OCI-M1 (cell line): ENCODE results near the gene MAP2K4.

Experiments
- DNase-seq: peaks from one replicate; lab custom pipeline; 2025; lab: John Stamatoyannopoulos, UW

Gene MAP2K4

DNA sequence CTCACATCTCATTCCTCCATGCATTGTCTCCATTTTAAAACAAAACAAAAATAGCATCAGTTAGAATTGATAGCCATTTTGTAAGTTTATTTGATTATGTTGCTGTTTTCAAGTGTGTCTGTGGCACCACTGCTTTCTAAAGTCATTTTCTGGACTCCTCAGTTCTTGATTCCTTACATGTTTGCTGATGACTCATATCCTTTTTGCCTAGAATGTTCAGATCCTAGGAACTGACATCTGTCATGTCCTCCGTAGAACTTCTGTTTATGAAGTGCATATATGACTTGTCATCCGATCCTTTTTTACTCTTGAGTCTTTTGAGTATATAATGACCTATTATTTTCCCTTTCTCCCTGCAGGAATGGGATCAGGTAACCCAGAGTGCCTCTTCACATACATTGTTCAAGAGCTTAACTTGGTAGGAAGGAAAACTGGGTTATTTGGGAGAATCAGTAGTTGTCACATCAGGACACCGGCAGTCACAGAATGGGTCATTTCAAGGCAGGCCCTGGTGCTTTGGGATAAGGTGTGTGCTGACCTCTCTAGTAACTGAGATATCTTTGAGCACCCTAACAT, 69.2 kb downstream of the MAP2K4 start:
- peak; percentile 7 for DNase-seq

DNA sequence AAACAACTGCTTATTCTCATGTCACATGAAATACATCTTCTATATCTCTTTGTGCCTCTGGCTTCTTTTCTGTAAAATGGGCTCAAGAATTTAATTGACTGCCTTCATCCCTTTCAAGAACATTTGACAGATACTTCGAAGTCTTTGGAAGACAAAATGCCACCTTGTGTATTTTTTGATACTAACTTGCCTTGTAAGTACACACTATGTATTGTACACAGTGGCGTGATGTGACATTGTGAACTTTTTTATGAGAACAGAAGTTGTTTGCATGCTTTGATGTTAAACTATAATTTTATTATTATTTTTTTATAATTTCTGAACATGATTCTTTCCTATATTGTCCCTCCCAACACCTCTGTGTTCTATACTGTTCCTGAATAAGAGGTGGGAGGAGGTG, 73.7 kb downstream of the MAP2K4 start:
- DNase-seq = no peak

DNA sequence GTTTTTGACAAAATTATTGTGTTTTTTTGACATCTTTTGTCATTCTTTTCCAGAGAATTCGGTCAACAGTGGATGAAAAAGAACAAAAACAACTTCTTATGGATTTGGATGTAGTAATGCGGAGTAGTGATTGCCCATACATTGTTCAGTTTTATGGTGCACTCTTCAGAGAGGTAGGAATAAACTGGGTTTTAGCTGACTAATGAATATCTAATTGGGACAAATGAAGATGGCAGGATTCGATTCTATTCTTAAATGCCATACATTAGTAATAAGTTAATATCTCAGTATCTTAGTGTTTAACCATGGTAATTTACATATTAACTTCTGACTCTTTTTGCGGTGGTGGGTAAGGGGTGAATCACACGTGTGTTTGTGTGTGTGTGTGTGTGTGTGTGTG, 74.8 kb downstream of the MAP2K4 start:
- DNase-seq = no peak

DNA sequence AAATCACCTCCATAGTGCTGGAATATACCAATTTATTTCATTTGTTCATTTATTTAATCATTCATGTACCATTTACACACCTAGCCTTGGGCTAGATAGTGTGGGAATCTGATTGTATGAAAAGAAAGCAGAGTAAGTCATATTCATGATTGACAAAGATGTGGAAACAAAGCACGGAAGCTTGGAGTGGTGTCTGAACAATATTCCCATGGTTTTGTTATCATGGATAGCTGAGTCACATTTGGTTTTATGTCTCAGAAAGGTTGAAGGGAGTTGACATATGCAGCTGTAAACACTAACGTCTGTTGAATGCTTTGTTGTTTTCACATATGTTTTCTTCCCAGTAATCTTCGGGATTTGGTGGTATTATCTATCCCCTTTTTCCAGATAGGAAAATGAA, 76.6 kb downstream of the MAP2K4 start:
- no peak for DNase-seq

DNA sequence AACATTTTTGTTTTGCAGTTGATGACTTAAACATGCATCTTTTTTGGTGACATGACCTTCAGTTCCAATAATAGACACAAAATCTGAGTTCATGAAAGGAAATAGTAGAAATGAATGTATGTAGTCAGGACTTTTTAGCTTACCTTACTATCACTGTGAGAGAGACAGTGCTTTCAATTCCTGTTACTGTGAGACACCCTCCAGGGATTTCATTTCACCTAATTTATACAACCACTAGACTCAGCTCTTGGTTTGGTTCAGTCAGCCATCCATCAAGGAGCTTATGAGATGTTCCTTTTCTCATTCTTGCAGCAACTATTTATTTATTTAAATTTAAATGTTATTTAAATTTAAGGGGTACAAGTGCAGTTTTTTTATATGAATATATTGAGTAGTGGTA, 77.9 kb downstream of the MAP2K4 start:
- no peak for DNase-seq

DNA sequence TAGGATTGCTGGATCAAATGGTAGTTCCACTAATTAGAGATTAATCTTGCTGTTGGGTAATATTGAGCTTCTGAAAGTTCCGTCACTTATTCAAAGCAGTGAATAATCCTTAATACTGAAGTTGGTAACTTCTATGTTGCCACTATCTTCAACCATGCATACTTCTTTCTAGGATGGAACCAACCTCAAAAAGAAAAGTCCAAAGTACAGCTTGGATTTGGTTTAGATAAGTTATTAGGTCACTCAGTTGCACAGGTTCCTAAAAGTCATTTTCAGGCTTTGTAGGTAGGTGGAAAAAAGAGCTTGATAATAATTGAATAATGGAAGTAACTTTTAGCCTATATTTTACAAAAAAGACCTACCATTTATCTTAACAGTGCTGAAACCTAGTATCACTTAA, 78.7 kb downstream of the MAP2K4 start:
- DNase-seq = no peak

DNA sequence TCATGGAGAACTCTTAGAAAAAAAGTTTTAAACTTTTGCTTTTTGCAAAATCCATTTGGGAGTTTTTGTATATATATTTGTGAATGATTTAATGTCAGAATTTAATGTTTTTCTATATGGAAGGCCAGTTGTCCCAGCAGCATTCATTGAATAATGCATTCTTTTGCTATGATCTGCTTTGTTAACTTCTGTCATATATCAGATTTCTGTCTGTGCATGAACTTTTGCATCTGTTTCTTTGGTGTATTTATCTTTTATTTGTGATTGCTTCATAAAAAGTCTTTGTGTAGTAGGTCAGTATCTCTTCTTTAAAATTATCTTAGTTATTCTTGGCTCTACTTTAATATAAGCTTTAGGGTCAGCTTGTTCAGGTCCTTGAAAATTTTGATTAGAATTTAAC, 84.2 kb downstream of the MAP2K4 start:
- no peak for DNase-seq

DNA sequence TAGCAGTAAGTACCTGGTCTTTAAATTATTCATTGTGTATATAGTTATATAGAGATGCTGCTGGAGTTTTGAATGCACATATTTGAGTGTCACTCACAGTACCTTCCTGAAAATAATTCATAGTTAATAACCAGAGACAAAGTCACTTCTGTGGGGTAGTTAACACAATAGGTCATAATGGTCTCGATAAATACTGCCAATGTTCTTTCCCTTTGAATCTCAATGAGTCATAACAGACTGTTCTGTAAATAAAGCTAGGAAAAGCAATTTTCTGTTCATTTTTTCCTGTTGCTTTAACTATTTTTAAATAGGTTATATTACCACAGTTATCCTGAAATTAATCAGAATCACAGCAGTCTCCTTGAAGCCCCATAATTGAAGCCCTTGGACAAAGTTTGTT, 87.2 kb downstream of the MAP2K4 start:
- DNase-seq = no peak

DNA sequence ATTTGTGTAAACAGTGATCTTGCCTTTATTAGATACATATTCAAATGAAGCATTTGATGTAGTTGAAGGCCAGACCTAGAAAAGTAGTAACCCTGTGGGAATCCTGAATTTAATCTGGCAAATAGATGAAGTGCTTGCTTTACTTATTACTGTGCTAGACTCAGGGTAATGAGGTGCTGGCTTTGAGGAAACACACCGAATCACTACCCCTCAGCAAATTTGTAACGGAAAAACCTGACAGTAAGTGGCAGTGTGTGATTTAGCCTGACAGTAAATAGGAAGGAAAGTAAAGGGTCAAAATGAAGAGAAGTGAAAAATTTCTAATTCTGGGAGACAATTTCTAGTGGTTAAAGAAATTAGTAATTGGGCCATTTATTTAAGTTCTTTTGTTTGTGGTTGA, 90.2 kb downstream of the MAP2K4 start:
- no peak for DNase-seq

DNA sequence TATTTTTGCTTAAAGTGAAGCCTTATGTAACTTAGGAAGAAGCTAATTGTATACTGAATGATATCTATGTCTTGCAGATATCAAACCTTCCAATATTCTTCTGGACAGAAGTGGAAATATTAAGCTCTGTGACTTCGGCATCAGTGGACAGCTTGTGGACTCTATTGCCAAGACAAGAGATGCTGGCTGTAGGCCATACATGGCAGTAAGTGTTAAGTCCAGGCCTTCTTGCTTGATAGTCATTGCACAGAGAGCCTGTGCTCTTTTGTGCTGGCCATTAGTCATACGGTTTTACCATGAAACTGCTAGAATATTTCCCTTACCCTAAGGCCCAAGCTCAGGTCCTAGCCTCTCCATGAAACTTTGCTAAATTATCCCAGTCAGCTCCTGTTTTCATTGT, 92.5 kb downstream of the MAP2K4 start:
- no peak for DNase-seq

DNA sequence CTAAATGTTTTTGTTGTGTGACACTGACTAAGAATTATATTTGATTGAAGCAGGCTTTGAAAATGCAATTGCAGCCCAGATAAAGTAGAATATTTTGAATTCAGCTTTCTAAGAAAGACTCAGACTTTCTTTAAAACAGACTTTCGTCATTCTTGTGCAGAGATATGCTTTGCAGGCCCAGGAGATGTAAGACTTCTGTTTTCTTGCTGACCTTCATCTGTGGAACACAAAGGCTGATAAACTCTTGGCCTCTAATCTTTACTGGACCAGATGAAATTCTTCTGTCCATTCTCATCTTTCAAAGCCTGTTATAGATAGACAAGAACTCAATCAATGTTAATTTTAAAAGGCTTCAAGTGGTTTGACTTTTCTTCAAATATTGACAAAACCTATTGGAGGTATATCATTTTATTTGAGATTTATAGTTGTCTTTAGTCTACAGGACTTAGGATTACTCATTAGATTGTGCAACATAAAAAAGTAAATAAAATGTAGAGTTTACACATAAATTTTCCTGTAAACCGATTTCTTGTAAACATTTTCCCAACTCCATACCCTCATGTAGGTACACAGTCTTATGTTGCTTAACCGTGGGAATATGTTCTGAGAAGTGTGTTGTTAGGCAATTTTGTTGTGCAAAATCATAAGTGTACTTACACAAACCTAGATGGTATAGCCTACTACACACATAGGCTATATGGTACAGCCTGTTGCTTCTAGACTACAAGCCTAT, 94.2 kb downstream of the MAP2K4 start:
- peak; percentile 64 for DNase-seq

DNA sequence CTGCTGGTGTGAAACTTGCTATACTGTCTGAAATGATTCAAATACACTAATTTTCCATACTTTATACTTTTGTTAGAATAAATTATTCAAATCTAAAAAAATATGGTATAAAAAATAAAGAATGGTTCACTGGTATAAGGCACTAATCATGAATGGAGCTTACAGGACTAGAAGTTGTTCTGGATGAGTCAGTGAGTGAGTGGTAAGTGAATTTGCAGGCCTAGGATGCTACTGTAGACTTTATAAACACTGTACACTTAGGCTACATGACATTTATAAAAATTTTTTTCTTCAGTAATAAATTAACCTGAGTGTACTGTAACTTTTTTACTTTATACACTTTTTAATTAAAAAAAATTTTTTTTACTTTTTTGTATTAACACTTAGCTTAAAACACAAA, 95.5 kb downstream of the MAP2K4 start:
- DNase-seq = no peak

DNA sequence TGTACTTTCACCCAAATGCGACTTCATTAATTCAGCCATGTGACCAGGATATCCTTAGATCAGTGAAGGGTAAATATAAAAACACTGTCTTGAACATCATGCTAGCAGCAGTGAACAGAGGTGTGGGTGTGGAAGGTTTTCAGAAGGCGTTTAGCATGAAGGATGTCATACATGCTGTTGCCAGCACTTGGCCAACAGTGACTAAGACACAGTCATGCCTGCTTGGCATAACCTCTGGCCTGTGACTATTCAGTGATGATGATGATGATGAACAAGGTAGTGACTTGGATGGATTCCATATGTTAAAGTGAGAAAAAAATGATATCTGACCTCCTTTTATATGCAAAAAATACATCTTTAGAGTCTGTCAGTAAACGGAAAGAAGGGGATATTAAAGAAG, 97.9 kb downstream of the MAP2K4 start:
- no peak for DNase-seq

DNA sequence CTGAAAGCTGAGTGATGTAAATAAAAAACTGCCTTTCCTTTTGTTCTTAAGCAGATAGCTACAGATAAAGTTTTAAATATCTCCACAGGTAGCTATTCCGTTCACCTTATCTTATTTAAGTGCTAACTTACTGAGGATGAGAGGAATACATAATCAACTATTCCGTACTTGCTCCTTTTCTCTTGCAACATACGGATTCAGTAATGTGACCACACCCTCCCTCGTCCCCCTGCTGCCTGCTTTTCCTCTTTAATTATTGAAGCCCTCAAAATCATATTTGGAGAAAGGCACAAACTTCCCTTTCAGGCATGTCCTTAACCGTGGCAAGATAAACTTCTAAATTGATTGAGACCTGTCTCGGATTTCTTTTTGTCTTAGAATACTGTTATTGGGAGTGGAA, 101.4 kb downstream of the MAP2K4 start:
- no peak for DNase-seq

DNA sequence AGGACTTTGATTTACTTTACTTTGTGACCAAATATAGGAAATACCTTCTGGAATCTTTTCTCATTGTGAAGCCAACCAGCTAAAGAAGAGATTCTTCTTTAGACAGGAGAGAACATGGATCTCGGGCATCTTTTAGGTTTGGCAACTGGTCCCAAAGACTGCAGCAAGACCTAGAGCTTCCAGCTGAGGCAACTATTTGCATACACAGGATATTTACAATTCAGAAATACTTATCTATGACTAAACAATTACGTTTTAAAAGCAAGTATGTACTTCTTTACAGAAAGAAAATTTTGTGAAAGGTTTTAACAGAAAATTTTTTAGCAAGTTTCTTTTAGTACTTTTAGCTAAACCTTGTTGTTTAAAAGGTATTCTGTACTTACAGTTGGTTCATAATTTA, 106.5 kb downstream of the MAP2K4 start:
- no peak for DNase-seq

DNA sequence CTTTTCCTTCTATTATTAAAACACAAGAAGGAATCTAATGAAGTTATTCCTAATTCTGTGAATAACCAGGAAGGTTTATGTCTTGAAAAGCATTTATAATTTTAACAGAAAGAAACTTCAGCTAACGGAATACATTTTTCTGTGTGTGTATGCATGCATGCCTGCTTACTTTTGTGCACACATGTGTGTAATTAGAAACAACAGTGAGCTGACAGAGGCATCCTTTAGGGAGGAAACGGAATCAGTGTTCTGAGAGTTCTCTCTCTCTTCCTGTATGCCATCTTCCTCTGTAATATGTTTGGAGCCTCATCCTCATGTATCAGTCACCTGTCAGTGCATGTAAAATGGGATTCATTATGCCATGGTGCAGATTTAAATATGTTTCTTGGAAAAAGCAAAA, 107.0 kb downstream of the MAP2K4 start:
- no peak for DNase-seq

DNA sequence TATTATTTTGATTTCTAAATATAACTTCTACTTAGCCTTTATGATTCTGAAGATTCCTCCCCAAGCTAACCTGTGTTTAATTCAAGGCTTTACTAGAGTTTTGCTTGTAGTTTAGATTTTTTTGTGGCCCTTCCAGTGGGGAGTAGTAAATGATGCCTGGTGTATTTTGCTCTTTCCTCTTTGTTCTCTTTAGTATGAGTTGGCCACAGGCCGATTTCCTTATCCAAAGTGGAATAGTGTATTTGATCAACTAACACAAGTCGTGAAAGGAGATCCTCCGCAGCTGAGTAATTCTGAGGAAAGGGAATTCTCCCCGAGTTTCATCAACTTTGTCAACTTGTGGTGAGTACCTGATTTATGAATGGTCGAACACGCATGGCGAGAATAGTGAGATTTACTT, 108.3 kb downstream of the MAP2K4 start:
- DNase-seq = no peak

DNA sequence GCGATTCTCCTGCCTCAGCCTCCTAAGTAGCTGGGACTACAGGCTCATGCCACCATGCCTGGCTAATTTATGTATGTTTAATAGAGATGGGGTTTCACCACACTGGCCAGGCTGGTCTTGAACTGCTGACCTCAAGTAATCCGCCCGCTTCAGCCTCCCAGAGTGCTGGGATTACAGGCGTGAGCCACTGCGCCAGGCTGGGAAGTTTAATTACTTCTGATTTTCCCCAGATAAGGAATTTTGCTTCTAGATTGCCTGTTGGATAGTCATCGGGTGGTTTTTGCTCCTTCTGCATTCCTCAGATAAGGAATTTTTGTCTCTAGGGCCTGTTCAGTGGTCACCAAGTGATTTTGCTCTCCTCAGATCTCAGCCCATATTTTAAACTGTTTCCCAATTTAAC, 112.5 kb downstream of the MAP2K4 start:
- peak; percentile 2 for DNase-seq

DNA sequence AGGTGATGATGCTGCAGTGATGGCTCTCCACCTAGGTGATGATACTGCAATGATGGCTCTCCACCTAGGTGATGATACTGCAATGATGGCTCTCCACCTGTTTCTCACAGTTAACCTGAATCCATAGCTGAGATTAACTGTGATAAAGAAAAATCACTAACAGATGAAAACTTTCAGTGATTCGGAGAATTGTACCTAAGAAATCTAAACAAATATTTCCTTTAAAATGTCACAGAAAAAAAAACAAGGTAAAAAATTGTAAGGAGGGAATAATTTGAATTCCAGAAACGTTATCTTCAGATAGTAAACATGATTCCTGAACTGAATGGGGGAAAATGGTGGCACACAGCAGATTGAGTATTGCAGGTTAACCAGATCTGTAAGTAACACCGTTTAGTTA, 113.4 kb downstream of the MAP2K4 start:
- DNase-seq = no peak

DNA sequence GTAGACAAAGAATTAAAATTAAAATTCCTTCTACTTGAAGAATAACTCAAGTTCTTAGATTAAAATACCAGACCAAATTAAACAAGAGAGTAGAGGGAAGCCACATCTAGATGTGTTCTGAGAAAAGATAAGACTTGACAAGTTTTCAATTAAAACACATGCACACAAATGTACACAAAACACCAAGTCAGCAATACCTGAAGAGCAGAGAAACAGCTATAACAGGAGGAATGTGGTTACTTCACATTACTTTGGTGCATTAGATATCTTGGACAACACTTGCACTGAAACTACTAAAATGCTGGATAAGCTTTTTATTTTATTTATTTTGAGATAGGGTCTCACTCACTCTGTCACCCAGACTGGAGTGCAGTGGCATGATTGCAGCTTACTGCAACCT, 113.9 kb downstream of the MAP2K4 start:
- DNase-seq = no peak

DNA sequence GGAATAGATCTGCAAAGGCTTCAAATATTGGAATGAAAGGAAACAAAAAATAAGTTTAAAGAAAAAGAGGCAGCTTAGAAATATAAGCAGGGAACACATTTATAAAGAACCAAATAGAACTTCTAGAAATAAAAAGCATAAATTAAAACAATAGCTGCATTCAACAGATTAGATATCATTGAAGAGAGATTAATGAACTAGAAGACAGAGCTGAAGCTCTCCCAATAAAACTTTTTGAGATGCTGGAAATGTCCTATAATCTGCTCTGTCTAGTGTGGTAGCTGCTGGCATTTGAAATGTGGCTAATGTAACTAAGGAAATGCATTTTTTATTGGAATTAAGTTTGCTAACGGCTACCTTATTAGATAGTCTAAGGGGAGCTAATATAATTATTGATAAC, 115.6 kb downstream of the MAP2K4 start:
- no peak for DNase-seq

DNA sequence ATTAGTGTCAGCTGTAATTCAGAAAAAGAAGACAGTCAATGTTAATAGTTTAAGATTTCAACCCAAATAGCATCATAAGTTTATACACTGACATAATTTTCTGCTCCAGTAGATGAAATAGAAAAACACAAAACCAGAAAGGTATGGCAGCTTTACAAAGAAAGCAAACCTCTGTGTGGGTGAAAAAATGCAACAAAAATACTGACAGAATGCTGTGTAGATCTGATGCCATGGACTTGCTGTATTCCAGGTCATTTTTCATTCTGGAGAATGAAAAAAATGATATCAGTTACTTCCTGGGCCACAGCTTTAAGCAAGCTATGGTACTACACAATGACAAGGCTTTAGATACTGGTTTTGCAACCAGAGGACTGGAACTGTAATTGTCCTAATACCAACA, 116.0 kb downstream of the MAP2K4 start:
- no peak for DNase-seq

DNA sequence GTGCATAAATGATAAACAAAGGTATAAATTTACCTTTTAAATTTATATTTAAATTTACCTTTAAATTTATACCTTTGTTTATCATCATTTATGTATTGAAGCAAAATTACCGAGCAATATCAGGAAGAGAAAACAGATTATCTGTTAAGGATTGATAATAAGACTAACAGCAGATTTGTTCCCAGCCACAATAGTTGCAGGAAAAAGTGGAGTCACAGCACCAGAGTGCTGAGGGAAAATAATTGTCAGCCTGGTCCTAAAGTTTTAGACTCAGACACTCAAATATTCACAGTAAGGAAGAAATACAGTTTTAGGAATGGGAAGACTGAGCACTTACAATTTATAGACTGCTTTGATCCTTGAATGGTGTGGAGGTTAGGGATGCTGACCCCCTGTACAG, 117.2 kb downstream of the MAP2K4 start:
- no peak for DNase-seq

DNA sequence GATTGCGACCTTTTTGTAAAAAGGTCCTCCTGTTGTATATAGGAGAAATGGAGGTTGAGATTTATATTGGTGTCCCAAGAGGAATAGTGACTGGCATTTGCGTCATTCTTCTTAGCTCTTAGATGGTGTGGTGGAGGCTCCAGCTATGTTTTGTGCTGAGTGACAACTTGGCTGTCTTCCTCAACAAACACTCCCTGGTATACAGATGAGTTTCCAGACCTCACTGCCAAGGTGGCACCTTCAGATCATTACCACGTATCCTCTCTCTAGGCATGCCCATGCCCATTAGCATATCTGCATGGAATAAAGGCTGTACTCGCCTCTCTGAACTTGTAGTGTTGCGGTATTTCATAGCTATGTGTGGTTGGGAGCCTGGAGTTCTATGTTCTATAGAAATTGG, 120.0 kb downstream of the MAP2K4 start:
- DNase-seq = no peak
